ENCODE results near the gene LRRFIP1.

The LRRFIP1 gene

DNA sequence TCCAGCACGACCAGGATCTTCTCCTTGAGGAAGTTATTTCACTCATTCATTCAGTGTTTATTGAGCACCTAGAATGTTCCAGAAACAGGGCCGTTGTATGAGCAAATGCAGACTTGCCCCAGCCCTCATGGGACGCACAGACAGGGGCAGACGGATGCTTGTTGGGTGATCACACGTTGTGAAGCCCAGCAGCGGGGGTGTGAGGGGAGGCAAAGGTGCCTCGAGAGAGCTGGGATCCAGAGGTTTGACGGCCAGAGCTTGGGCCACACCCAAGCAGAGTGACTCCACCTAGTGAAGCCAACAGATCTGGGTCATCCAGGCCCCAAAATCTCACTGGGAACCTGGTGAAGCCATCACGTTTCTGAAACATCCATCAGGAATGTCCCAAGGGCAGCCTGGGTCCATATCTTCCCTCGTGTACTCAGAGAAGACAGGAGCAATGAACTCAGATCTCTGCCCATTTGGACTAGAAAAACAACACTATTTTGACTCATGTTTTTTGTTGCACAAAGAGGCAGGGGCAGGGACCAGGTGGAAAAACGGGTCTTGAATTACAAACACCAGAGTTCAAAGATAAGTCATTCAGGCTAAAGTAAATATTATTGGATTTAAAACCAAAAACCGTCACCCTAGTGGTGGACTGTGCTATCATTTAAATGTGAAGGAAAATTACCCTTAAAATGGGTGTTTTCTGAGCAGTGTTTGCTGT is 116.3 kb downstream of the LRRFIP1 start:
- TF ChIP-seq SPI1 (IDR thresholded peaks at IDR 0.05; ENCODE audit: borderline replicate concordance, low read depth) (no peak), POLR2AphosphoS5 (IDR thresholded peaks at IDR 0.05; ENCODE audit: low read depth) (no peak), GABPA (IDR thresholded peaks at IDR 0.05; ENCODE audit: low read depth) (no peak)
- TF ChIP-seq, protein P1, sequence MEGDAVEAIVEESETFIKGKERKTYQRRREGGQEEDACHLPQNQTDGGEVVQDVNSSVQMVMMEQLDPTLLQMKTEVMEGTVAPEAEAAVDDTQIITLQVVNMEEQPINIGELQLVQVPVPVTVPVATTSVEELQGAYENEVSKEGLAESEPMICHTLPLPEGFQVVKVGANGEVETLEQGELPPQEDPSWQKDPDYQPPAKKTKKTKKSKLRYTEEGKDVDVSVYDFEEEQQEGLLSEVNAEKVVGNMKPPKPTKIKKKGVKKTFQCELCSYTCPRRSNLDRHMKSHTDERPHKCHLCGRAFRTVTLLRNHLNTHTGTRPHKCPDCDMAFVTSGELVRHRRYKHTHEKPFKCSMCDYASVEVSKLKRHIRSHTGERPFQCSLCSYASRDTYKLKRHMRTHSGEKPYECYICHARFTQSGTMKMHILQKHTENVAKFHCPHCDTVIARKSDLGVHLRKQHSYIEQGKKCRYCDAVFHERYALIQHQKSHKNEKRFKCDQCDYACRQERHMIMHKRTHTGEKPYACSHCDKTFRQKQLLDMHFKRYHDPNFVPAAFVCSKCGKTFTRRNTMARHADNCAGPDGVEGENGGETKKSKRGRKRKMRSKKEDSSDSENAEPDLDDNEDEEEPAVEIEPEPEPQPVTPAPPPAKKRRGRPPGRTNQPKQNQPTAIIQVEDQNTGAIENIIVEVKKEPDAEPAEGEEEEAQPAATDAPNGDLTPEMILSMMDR (IDR thresholded peaks at IDR 0.05; ENCODE audit: insufficient read depth, low read length): no peak
- TF ChIP-seq, protein P2, sequence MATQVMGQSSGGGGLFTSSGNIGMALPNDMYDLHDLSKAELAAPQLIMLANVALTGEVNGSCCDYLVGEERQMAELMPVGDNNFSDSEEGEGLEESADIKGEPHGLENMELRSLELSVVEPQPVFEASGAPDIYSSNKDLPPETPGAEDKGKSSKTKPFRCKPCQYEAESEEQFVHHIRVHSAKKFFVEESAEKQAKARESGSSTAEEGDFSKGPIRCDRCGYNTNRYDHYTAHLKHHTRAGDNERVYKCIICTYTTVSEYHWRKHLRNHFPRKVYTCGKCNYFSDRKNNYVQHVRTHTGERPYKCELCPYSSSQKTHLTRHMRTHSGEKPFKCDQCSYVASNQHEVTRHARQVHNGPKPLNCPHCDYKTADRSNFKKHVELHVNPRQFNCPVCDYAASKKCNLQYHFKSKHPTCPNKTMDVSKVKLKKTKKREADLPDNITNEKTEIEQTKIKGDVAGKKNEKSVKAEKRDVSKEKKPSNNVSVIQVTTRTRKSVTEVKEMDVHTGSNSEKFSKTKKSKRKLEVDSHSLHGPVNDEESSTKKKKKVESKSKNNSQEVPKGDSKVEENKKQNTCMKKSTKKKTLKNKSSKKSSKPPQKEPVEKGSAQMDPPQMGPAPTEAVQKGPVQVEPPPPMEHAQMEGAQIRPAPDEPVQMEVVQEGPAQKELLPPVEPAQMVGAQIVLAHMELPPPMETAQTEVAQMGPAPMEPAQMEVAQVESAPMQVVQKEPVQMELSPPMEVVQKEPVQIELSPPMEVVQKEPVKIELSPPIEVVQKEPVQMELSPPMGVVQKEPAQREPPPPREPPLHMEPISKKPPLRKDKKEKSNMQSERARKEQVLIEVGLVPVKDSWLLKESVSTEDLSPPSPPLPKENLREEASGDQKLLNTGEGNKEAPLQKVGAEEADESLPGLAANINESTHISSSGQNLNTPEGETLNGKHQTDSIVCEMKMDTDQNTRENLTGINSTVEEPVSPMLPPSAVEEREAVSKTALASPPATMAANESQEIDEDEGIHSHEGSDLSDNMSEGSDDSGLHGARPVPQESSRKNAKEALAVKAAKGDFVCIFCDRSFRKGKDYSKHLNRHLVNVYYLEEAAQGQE (IDR thresholded peaks at IDR 0.05; ENCODE audit: insufficient replicate concordance, low read depth): no peak
- DNase-seq (ENCODE audit: low read depth in 1 of 2, low spot score in 1 of 2): no peak
- Histone ChIP-seq H3K27me3 (ENCODE audit: insufficient read depth, poor library complexity, severe bottlenecking) (no peaks in the 10 kb centered on the region), H3K27ac (replicated peaks) (no peak overlapping the region), H3K4me3 (replicated peaks; ENCODE audit: insufficient read depth, low read length) (no peak overlapping the region)

DNA sequence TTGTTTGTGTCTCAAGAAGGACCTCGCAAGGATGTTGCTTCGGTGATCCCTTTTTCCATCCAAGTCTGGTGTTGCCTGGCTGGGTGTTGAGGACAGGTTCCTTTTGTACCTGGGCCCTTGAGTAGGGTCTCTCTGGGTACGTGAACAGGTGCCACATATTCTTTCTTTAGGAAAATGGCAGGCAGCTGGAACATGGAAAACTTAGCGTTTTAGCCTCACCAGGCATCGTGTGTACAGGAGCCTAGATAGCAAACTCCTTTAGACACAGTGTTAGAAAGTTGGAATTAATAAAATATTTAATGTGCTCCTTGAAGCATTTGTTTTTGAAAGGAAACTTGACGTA is 116.9 kb downstream of the LRRFIP1 start:
- TF ChIP-seq, protein P2 (IDR thresholded peaks at IDR 0.05; ENCODE audit: insufficient replicate concordance, low read depth): no peak
- TF ChIP-seq POLR2AphosphoS5 (IDR thresholded peaks at IDR 0.05; ENCODE audit: low read depth) (no peak), SPI1 (IDR thresholded peaks at IDR 0.05; ENCODE audit: borderline replicate concordance, low read depth) (no peak), GABPA (IDR thresholded peaks at IDR 0.05; ENCODE audit: low read depth) (no peak)
- TF ChIP-seq, protein P1 (IDR thresholded peaks at IDR 0.05; ENCODE audit: insufficient read depth, low read length): no peak
- DNase-seq (ENCODE audit: low read depth in 1 of 2, low spot score in 1 of 2): no peak
- Histone ChIP-seq H3K27me3 (ENCODE audit: insufficient read depth, poor library complexity, severe bottlenecking) (no peaks in the 10 kb centered on the region), H3K4me3 (replicated peaks; ENCODE audit: insufficient read depth, low read length) (no peak overlapping the region), H3K27ac (replicated peaks) (no peak overlapping the region)

DNA sequence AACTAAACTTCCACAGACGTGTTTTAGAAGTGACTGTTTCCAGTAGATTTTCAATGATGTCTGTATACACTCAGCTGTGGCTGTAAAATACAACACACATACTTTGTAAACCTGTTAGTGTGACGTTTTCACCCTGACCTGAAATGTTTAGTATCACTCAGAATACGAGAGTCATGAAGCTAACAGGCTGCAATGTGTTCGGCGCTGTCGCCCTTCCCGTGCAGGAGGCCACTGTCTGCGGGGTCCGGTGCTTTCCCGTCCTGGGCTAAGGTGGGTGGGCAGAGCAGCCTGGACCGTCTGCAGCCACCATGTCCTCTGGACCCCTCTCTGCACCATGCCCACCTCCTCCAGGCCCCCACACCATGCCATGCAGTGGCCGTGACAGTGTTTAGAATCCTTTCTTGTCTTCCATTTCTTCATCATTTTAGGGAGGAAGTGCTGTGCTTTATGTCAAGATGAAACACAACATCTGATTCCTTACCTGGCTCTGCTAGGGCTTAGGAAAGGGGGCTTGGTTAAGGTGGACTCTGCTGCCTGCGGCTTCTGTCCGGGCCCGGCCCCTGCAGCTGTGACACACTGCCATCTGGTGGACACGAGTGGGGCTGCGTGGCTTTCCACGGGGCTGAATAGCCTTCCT is 117.3 kb downstream of the LRRFIP1 start:
- peak; percentile 27 to 67 for DNase-seq (ENCODE audit: low read depth in 1 of 2, low spot score in 1 of 2)
- H3K27ac ChIP-seq (replicated peaks): no peak overlapping the region

More for the DNA sequence above, 117.3 kb downstream of the LRRFIP1 start:
- TF ChIP-seq, protein P1 (IDR thresholded peaks at IDR 0.05; ENCODE audit: insufficient read depth, low read length): peak; percentile 82
- no peak for TF ChIP-seq SPI1 (IDR thresholded peaks at IDR 0.05; ENCODE audit: borderline replicate concordance, low read depth)
- no peak overlapping the region for H3K4me3 ChIP-seq (replicated peaks; ENCODE audit: insufficient read depth, low read length)
- no peaks in the 10 kb centered on the region for H3K27me3 ChIP-seq (ENCODE audit: insufficient read depth, poor library complexity, severe bottlenecking)
